HG03139 (cell line): ENCODE data around the gene AVPI1.
"Not testable (repeated sequence)": the region's sequence is repeated elsewhere in the genome, so short reads cannot be mapped to it uniquely, and the experiment has no call there.

Experiments used
- ATAC-seq: cut with Tn5 transposase; IDR thresholded peaks from one replicate; pipeline ENCODE4 v1.9.1; 2021; ENCODE audit not compliant: unreplicated experiment

The AVPI1 gene

DNA sequence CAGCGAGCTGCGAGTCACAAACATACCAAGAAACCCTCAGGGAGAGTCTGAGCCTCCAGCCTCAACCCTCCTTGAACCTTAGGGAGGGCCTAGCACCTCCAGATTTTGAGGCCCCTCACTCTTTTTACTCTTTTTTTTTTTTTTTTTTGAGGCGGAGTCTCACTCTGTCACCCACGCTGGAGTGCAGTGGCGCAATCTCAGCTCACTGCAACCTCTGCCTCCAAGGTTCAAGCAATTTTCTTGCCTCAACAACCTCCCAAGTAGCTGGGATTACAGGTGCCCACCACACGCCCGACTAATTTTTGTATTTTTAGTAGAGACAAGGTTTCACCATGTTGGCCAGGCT lies 2.7 kb downstream of the AVPI1 start:
- not testable (repeated sequence) for ATAC-seq

GRCh38 chr10:97683556-97684367 lies 3.3 kb downstream of the AVPI1 start:
- ATAC-seq: no peak

DNA sequence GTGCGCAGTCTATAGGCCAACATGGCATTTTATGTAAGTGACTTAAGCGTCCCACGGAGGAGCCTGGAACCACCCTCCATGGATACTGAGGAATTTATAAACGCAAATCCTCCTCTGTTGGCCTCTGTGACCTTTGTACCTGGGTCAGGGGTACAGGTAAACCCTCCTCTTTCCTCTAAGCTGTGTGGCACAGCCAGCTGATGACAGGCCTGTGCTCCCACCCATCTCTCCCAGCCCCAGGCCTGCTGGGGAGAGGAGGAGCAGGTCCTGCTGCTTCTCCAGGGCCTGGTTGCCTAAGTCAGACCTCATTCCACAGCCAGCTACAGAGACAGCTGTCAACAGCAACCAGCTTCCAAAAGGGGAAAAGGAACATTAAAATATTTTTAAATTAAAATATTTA lies 5.0 kb downstream of the AVPI1 start:
- ATAC-seq: no peak

- ATAC-seq: no peak
Observed at GRCh38 chr10:97679594-97679993, 7.4 kb downstream of the AVPI1 start.

DNA sequence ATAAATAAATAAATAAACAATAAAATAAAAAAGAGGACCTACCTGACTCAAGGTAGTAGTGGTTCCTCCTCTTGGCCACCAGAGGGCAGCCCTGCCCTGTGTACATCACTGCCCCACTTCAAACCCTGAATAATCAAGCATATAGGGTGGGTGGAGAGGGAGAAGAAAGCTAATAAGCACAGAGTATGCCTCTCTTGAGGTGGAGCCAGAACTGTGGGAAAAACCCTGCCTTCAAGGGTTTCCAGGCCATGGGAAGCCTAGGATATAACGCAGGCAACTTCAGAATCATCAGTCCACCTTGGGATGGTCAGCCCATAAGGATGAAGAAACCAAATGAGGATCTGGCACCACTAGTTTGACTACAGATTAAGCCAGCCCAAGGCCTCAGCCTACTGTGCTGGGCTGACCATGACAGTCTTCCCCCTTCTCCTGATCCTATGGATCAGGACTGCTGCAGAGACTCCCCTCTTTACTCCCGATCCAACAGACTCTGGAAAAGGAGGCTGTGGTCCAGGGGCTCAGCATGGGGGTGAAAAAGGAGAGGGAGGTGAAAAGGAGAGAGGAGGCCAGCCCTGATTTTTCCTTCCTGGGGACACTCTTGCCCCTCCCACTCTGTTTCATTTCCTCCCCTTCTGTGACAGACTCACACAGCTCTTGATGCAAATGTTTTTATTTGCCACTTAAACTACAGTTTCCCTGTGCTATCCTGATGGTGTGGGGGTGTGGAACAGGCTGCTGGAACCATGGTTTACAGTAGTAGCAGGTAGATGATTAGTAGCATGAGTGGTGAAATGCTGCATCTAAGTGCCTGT lies 10.1 kb downstream of the AVPI1 start:
- ATAC-seq: peak; percentile 68

DNA sequence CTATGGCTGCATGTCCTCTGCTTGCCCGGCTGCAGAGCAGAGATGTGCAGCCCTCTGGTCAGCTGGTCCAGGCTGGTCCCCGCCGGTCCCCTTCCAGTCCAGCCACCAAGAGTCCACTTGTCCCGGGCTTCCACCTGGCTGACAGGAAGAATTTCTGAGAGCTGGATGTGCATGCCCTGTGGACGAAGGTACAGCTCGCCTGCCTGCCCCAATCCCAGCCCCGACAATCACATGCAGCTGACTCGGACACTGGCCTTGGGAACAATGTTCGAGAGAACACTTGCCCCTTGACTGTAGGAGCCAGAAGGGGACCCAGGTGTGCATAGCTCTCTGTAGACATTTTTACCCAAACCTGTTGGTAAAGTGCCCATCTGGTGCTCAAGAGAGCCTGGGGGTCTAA lies 11.8 kb downstream of the AVPI1 start:
- ATAC-seq: no peak

- ATAC-seq: no peak
Observed at GRCh38 chr10:97673736-97674525, 13.1 kb downstream of the AVPI1 start.

- no peak for ATAC-seq
Observed at GRCh38 chr10:97669571-97669970, 17.5 kb downstream of the AVPI1 start.

DNA sequence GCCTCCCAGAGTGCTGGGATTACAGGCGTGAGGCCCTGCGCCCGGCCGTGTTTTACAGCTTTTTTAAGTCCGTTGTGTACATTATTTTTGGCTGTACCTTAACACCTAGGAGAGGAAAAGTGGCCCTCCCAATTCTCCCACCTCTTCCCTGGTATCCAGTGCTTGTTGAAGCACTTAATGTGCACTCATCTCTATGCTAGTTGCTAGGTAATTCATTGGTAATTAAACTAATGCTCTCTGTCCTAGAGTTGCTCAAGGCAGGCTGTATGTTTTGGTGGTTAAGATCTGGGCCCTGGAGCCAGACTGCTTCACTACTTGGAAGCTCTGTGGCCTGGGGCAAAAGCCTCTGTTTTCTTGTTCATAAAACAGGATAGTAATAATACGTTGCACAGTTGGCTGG lies 19.6 kb downstream of the AVPI1 start:
- ATAC-seq: no peak

DNA sequence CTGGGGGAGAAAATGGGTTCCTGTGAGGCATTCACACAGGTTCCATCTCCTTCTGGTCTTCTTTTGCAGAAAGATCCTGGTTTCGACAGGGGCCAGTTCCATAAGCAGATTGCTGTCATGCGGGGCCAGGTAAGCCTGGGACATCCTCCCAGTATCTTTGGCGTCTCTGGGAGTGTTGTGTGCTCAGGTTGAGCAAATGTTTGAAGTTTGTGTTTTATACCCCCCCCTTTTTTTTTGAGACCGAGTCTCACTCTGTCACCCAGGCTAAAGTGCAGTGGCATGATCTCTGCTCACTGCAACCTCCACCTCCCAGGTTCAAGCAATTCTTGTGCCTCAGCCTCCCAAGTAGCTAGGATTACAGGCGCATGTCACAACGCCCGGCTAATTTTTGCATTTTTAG lies 20.0 kb downstream of the AVPI1 start:
- ATAC-seq: no peak

DNA sequence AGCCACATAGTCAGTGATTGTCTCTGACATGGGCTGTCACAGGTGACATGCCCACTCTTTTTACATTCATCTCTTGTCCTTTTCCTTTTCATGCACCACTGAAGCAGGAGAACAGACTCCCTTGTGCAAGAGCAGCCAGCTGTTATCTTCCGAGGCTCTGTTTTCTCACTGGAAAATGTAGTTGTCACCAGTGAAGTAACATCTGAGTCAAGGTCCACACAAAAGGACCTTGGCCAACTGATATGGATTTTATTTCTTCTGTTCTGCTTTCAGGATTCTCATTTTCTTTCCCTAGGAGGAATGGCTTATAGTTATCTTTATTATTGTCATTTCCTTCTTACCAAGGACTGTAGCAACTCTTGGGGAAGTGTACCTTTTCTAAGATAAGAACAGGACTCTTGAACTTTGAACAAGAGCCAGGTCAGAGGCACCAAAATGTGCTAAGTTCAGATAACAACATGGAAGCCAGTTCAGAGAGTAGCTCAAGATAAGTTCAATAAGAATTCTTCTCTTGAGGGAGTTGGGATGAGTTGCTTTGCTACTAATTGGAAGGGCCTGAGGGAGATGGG lies 22.7 kb downstream of the AVPI1 start:
- ATAC-seq: no peak

- no peak for ATAC-seq
Observed at GRCh38 chr10:97659589-97659988, 27.5 kb downstream of the AVPI1 start.

DNA sequence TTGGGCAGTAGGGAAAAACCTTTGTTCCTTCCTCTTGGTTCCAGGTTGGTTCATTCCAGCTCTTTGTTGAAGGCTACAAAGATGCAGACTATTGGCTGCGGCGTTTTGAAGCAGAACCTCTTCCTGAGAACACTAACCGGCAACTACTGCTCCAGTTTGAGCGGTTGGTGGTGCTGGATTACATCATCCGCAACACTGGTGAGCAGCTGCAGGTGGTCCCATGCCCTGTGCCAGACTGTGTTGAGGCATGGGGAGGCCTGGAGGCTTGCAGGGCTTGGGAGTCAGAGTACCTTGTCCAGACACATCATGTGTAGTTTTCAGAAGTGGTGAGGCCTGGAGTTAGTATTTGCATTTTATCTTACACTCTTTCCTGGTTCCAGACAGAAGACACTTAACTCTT lies 30.3 kb downstream of the AVPI1 start:
- no peak for ATAC-seq

GRCh38 chr10:97651773-97652172 lies 35.3 kb downstream of the AVPI1 start:
- ATAC-seq: no peak

- ATAC-seq: no peak
Observed at GRCh38 chr10:97650726-97651125, 36.3 kb downstream of the AVPI1 start.

GRCh38 chr10:97649405-97649750 lies 37.7 kb downstream of the AVPI1 start:
- ATAC-seq: not testable (repeated sequence)

GRCh38 chr10:97648562-97649404 lies 38.3 kb downstream of the AVPI1 start:
- peak; percentile 91 for ATAC-seq

- ATAC-seq: no peak
Observed at GRCh38 chr10:97647556-97647955, 39.5 kb downstream of the AVPI1 start.

- no peak for ATAC-seq
Observed at GRCh38 chr10:97644936-97645335, 42.1 kb downstream of the AVPI1 start.

- no peak for ATAC-seq
Observed at GRCh38 chr10:97643441-97643985, 43.5 kb downstream of the AVPI1 start.
